Peyer's patch (tissue), 4 donors: ENCODE data around the gene PSD.

ENCODE experiments used
- POLR2A ChIP-seq, 2 donors: fragments of 450-650 bp; IDR thresholded peaks; one replicate each; pipeline ENCODE4 v1.5.1; 2017; ENCODE audit warnings: antibody characterized with exemption in 2 of 2, mild to moderate bottlenecking in 2 of 2, moderate library complexity in 2 of 2
- TF ChIP-seq, protein P1 (sequence below), 6 experiments: fragments of 450-650 bp in 4 of 6; fragments of 200-600 bp in 2 of 6; sonication (generic) in 1 of 6; IDR thresholded peaks; one replicate each; pipeline ENCODE4 v1.5.1; 2017 to 2019; ENCODE audit warnings: antibody characterized with exemption in 6 of 6, mild to moderate bottlenecking in 3 of 6, moderate library complexity in 1 of 6

DNA sequence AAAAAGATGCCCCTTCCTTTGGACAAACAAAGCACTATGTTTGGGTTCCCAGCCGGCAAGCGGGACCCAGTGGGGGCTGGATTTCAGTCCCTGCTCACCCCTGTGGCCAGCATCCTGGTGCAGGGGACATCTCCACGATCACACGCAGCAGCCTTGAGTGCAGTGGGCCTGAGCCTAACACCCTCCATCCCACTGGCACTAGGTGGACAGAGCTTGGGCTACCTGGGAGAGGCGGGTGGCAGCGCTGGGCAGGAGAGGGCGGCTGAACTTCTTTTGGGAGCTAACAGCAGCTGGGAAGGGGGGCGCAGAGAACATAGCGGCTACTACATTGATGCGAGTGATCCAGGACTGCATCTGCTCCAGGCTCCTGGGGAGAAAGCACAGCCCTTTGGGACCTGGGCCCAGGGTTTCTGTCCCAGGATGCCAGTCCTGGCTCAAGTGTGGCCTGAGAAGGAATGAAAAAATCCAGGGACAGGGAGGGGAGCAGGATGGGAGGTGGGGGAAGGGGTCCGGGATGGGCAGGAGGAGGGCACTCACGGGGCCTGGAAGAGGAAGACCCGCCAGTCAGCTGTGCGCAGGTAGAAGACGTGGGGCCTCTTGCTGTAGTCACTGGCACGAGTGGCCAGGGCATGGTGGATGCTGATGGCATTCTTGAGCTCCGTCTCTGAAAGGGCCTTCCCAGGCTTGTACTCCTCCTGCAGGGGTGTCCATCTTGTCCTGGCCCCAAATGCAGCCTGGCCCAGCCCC, 14.1 kb downstream of the PSD start:
- TF ChIP-seq, protein P1, sequence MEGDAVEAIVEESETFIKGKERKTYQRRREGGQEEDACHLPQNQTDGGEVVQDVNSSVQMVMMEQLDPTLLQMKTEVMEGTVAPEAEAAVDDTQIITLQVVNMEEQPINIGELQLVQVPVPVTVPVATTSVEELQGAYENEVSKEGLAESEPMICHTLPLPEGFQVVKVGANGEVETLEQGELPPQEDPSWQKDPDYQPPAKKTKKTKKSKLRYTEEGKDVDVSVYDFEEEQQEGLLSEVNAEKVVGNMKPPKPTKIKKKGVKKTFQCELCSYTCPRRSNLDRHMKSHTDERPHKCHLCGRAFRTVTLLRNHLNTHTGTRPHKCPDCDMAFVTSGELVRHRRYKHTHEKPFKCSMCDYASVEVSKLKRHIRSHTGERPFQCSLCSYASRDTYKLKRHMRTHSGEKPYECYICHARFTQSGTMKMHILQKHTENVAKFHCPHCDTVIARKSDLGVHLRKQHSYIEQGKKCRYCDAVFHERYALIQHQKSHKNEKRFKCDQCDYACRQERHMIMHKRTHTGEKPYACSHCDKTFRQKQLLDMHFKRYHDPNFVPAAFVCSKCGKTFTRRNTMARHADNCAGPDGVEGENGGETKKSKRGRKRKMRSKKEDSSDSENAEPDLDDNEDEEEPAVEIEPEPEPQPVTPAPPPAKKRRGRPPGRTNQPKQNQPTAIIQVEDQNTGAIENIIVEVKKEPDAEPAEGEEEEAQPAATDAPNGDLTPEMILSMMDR (IDR thresholded peaks at IDR 0.05): no peak
- TF ChIP-seq POLR2A (IDR thresholded peaks at IDR 0.05): no peak
